Endometrial microvascular endothelial cells (primary cell): Measurements from ENCODE around the gene ELL3. TPM values are rescaled to one million over a fixed set of nuclear protein-coding genes. Genes with fewer than 3 reads are reported as not detected.
"Not testable (repeated sequence)": the region's sequence is repeated elsewhere in the genome, so short reads cannot be mapped to it uniquely, and the experiment has no call there.

Experiments
- in situ Hi-C: cut with HindIII; loops from 2 replicates; pipeline ENCODE4 v1.10.0; 2017; ENCODE audit warnings: low sequenced_read_pairs, low pct_unique_long_range_greater_than_20kb; ENCODE audit errors: inconsistent ontology term
- total RNA-seq: library from RNA; depleted of rRNA; stranded (reverse); fragments of >200 nt; gene quantifications from one replicate; pipeline ENCODE4 v1.2.3, GENCODE V29; 2015; ENCODE audit errors: inconsistent ontology term

The ELL3 gene
- total RNA-seq, 1 donor from 2014 or later, result 1.3 TPM

- in situ Hi-C loops, result no loop called here
These were observed 16.9 kb upstream of the ELL3 start for GRCh38 chr15:43793647-43794046.

- in situ Hi-C loops, result no loop called here
These were observed 16.2 kb upstream of the ELL3 start for GRCh38 chr15:43792761-43793476.

- in situ Hi-C loops, result no loop called here
These were observed 15.4 kb upstream of the ELL3 start, which contains the start of gene SERF2 for GRCh38 chr15:43791993-43792760. Gene SERF2, plus strand, starts transcription at chr15:43792320. Its CDS starts 57 bp downstream, at chr15:43792377.

GRCh38 chr15:43789409-43789808 is 12.6 kb upstream of the ELL3 start:
- in situ Hi-C loops, result no loop called here

- in situ Hi-C loops, result no loop called here
These were observed 2.2 kb upstream of the ELL3 start for GRCh38 chr15:43779016-43779415.

- in situ Hi-C loops, result no loop called here
These were observed 625 bp upstream of the ELL3 start for GRCh38 chr15:43777267-43777914.

GRCh38 chr15:43776101-43776717 is 557 bp downstream of the ELL3 start:
- in situ Hi-C loops, result no loop called here

GRCh38 chr15:43775411-43775965 is 1.3 kb downstream of the ELL3 start:
- in situ Hi-C loops, result no loop called here

GRCh38 chr15:43774062-43774461 is 2.7 kb downstream of the ELL3 start:
- in situ Hi-C loops, result no loop called here

GRCh38 chr15:43772624-43773023 is 4.1 kb downstream of the ELL3 start:
- in situ Hi-C loops, result no loop called here

- in situ Hi-C loops, result no loop called here
These were observed 5.0 kb downstream of the ELL3 start for GRCh38 chr15:43771816-43772215.

GRCh38 chr15:43769584-43770228 is 7.1 kb downstream of the ELL3 start:
- in situ Hi-C loops, result no loop called here

GRCh38 chr15:43763819-43764446 is 12.8 kb downstream of the ELL3 start:
- in situ Hi-C loops, result no loop called here

GRCh38 chr15:43762824-43763223 is 13.9 kb downstream of the ELL3 start:
- in situ Hi-C loops, result no loop called here

- in situ Hi-C loops, result no loop called here
These were observed 24.9 kb downstream of the ELL3 start for GRCh38 chr15:43751885-43752284.

GRCh38 chr15:43749690-43750345 is 26.9 kb downstream of the ELL3 start:
- in situ Hi-C loops, result no loop called here

- in situ Hi-C loops, result no loop called here
These were observed 28.4 kb downstream of the ELL3 start for GRCh38 chr15:43748376-43748775.

GRCh38 chr15:43746903-43747309 is 29.9 kb downstream of the ELL3 start:
- in situ Hi-C loops, result not testable (repeated sequence)
